ENCODE data around the gene P2RX4.
A peak's percentile ranks its signal among the peaks of the same experiment; 100 is the strongest.

Gene P2RX4

GRCh38 chr12:121214855-121215745, 5.2 kb downstream of the P2RX4 start:
- no peak for TF ChIP-seq POLR2AphosphoS5 (IDR thresholded peaks at IDR 0.05; ENCODE audit: low read depth)
- no peak for TF ChIP-seq SPI1 (IDR thresholded peaks at IDR 0.05; ENCODE audit: borderline replicate concordance, low read depth)
- TF ChIP-seq REST (IDR thresholded peaks at IDR 0.05; ENCODE audit: insufficient replicate concordance, low read depth) = no peak
- TF ChIP-seq GABPA (IDR thresholded peaks at IDR 0.05; ENCODE audit: low read depth) = no peak
- TF ChIP-seq CTCF (IDR thresholded peaks at IDR 0.05; ENCODE audit: insufficient read depth, low read length) = no peak
- H3K4me3 ChIP-seq (replicated peaks; ENCODE audit: insufficient read depth, low read length) = no peak overlapping the region
- DNase-seq (ENCODE audit: low read depth in 1 of 2, low spot score in 1 of 2) = no peak
- no peaks in the 10 kb centered on the region for H3K27me3 ChIP-seq (ENCODE audit: insufficient read depth, poor library complexity, severe bottlenecking)
- peak overlapping the region; percentile 24 for H3K27ac ChIP-seq (replicated peaks)

- no peak overlapping the region for H3K27ac ChIP-seq (replicated peaks)
- no peak overlapping the region for H3K4me3 ChIP-seq (replicated peaks; ENCODE audit: insufficient read depth, low read length)
- TF ChIP-seq REST (IDR thresholded peaks at IDR 0.05; ENCODE audit: insufficient replicate concordance, low read depth) (no peak), CTCF (IDR thresholded peaks at IDR 0.05; ENCODE audit: insufficient read depth, low read length) (no peak), GABPA (IDR thresholded peaks at IDR 0.05; ENCODE audit: low read depth) (no peak), POLR2AphosphoS5 (IDR thresholded peaks at IDR 0.05; ENCODE audit: low read depth) (no peak), SPI1 (IDR thresholded peaks at IDR 0.05; ENCODE audit: borderline replicate concordance, low read depth) (no peak)
- H3K27me3 ChIP-seq (ENCODE audit: insufficient read depth, poor library complexity, severe bottlenecking) = no peaks in the 10 kb centered on the region
- no peak for DNase-seq (ENCODE audit: low read depth in 1 of 2, low spot score in 1 of 2)
Observed at GRCh38 chr12:121216102-121216501, 6.2 kb downstream of the P2RX4 start.

GRCh38 chr12:121217063-121217462, 7.1 kb downstream of the P2RX4 start:
- no peak for DNase-seq (ENCODE audit: low read depth in 1 of 2, low spot score in 1 of 2)
- TF ChIP-seq GABPA (IDR thresholded peaks at IDR 0.05; ENCODE audit: low read depth) = no peak
- TF ChIP-seq REST (IDR thresholded peaks at IDR 0.05; ENCODE audit: insufficient replicate concordance, low read depth) = no peak
- no peak for TF ChIP-seq SPI1 (IDR thresholded peaks at IDR 0.05; ENCODE audit: borderline replicate concordance, low read depth)
- no peak for TF ChIP-seq POLR2AphosphoS5 (IDR thresholded peaks at IDR 0.05; ENCODE audit: low read depth)
- TF ChIP-seq CTCF (IDR thresholded peaks at IDR 0.05; ENCODE audit: insufficient read depth, low read length) = no peak
- H3K27ac ChIP-seq (replicated peaks) = no peak overlapping the region
- H3K4me3 ChIP-seq (replicated peaks; ENCODE audit: insufficient read depth, low read length) = no peak overlapping the region
- no peaks in the 10 kb centered on the region for H3K27me3 ChIP-seq (ENCODE audit: insufficient read depth, poor library complexity, severe bottlenecking)
